GM19452 (cell line): ENCODE measurements around the gene HRCT1.
"Not testable (repeated sequence)": the region's sequence is repeated elsewhere in the genome, so short reads cannot be mapped to it uniquely, and the experiment has no call there.

Experiments used
- ATAC-seq: cut with Tn5 transposase; IDR thresholded peaks from one replicate; pipeline ENCODE4 v1.9.1; 2021; ENCODE audit not compliant: unreplicated experiment

HRCT1 gene

GRCh38 chr9:35905912-35906679, at the start of gene HRCT1:
Gene HRCT1, plus strand, starts transcription at chr9:35906202. Its CDS starts 86 bp downstream, at chr9:35906288.
- no peak for ATAC-seq

- ATAC-seq: no peak
Observed at GRCh38 chr9:35856206-35856605, 49.8 kb upstream of the HRCT1 start.

- no peak for ATAC-seq
Observed at GRCh38 chr9:35856882-35857281, 49.1 kb upstream of the HRCT1 start.

GRCh38 chr9:35858458-35858857, 47.5 kb upstream of the HRCT1 start:
- no peak for ATAC-seq

GRCh38 chr9:35859310-35859989, 46.6 kb upstream of the HRCT1 start:
- no peak for ATAC-seq

GRCh38 chr9:35859990-35860339, 46.0 kb upstream of the HRCT1 start:
- no peak for ATAC-seq

- no peak for ATAC-seq
Observed at GRCh38 chr9:35861161-35861897, 44.7 kb upstream of the HRCT1 start.

- ATAC-seq: no peak
Observed at GRCh38 chr9:35862328-35862727, 43.7 kb upstream of the HRCT1 start.

- no peak for ATAC-seq
Observed at GRCh38 chr9:35863583-35863982, 42.4 kb upstream of the HRCT1 start.

- no peak for ATAC-seq
Observed at GRCh38 chr9:35864695-35865255, 41.2 kb upstream of the HRCT1 start.

GRCh38 chr9:35867538-35867937, 38.5 kb upstream of the HRCT1 start:
- no peak for ATAC-seq

- no peak for ATAC-seq
Observed at GRCh38 chr9:35868933-35869332, 37.1 kb upstream of the HRCT1 start.

GRCh38 chr9:35869621-35870216, 36.3 kb upstream of the HRCT1 start:
- ATAC-seq: no peak

GRCh38 chr9:35870351-35870923, 35.6 kb upstream of the HRCT1 start, which contains the start of gene OR13J1:
Gene OR13J1, minus strand, starts transcription at chr9:35870401. Its CDS starts 0 bp downstream, at chr9:35870401.
- ATAC-seq: no peak

GRCh38 chr9:35871545-35871944, 34.5 kb upstream of the HRCT1 start:
- ATAC-seq: no peak

GRCh38 chr9:35872505-35872904, 33.5 kb upstream of the HRCT1 start:
- ATAC-seq: no peak

GRCh38 chr9:35882263-35882848, 23.6 kb upstream of the HRCT1 start:
- no peak for ATAC-seq

GRCh38 chr9:35882996-35883395, 23.0 kb upstream of the HRCT1 start:
- ATAC-seq: no peak

GRCh38 chr9:35884908-35885307, 21.1 kb upstream of the HRCT1 start:
- ATAC-seq: not testable (repeated sequence)

- ATAC-seq: no peak
Observed at GRCh38 chr9:35891646-35892045, 14.4 kb upstream of the HRCT1 start.
